Activated effector memory CD4-positive, alpha-beta T cell treated with Interleukin-2 at 50 U/mL for 16 hours (primary cell): ENCODE data around the gene LARP1.
"Not testable (repeated sequence)": the region's sequence is repeated elsewhere in the genome, so short reads cannot be mapped to it uniquely, and the experiment has no call there.

Experiments
- DNase-seq: peaks from one replicate; pipeline ENCODE4 v3.0.0-alpha.2; 2020

The LARP1 gene

GRCh38 chr5:154755361-154756008 is at the start of gene LARP1:
TSS of gene LARP1 (plus strand) at chr5:154755377. CDS start at chr5:154755758, 381 bp downstream.
- DNase-seq = no peak

- no peak for DNase-seq
Observed at GRCh38 chr5:154706416-154706815, 48.8 kb upstream of the LARP1 start.

DNA sequence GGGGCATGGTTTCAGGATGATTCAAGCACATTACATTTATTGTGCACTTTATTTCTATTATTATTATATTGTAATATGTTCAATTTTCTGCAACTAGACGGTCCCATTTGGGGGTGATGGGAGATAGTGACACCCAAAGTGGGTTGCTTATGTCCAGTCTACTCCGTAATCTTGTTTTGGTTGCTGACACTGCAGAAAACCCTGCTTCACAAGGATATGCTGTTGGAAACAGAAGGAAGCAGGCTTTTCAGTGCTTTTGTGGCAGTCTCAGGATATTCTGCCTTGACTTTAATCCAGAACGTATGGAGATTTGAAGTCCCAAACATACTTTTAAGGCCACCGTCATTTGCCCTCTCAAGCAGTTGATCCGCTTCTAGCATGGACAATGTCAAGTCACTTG is 47.5 kb upstream of the LARP1 start:
- DNase-seq = no peak

- no peak for DNase-seq
Observed at GRCh38 chr5:154708207-154708606, 47.0 kb upstream of the LARP1 start.

GRCh38 chr5:154708846-154709245 is 46.3 kb upstream of the LARP1 start:
- no peak for DNase-seq

DNA sequence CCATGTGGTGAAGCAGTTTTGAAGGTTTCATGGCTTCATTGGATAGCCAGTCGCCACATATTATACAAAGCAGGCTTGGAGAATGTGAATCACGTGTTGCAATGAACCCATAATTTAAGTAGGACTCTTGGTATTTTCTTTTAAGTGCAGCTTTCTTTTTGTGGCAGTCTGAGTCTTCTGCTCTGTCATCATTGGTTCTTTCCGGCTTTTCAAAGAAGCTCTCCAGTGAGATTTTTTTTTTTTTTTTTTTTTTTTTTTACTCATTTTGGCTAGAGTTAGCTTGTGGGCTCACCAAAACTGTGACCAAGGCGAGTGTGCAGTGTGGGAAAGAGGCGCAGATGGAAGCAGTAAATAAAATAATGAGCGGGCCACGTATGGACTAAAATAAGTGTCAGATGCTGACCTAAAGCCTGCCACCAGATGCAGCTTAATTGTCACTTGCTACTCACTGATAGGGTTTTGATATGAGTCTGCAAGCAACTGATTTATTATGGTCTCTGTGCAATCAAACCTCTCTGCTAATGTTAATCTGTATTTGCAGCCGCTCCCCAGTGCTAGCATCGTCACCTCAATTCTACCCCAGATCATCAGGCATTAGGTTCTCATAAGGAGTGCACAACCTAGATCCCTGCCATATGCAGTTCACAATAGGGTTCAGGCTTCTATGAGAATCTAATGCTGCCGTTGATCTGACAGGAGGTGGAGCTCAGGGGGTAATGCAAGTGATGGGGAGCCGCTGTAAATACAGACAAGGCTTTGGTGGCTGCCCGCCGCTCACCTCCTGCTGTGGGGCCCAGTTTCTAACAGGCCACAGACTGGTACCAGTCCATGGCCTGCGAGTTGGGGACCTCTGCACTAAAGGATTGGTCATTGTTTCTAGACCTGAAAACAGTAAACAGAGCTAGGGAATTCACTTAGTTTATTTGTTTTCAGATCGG is 45.5 kb upstream of the LARP1 start:
- no peak for DNase-seq

DNA sequence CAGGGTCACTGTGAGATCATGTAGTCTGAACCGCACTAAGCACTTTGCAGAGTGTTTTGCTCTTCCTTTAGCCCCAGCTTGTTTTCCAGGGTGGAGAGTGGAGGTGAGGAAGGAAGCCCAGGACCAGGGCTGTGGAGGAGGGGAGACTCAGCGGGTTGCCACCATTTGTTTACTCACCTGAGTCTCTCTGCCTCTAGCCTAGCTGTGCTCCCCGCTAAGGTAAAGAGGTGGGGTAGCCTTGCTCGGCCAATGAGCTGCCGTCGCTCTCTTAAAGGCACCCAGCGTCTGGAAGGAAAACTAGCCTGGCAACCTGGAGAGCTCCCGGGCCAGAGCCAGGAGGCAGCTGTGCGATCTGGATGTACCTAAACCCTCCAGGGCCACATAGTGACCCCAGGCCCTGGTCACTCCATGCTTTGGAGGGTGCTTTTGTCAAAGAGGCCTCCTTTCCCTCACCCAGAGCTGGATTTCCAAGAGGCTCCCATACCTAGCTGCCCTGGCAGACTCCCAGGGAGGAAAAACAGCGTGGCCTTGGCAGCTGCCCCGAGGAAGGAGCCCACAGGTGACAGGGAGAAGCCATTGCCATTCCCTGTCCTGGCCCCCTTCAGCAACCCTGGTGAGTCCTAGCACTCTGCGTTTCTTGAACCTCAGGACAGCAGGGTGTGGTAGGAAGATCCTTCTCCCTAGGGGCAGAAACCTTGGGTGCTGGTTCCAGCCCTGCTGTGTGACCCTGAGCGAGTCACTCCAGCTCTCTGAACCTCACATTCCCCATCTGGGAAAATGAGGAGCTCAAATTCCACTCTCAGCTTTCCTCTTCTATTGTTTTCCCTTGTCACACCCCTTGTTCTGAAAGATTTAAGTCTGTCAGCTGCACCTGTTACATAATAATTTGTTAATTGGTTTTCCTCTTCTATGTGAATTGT is 42.4 kb upstream of the LARP1 start:
- DNase-seq = no peak

GRCh38 chr5:154713615-154714125 is 41.5 kb upstream of the LARP1 start:
- DNase-seq = no peak

DNA sequence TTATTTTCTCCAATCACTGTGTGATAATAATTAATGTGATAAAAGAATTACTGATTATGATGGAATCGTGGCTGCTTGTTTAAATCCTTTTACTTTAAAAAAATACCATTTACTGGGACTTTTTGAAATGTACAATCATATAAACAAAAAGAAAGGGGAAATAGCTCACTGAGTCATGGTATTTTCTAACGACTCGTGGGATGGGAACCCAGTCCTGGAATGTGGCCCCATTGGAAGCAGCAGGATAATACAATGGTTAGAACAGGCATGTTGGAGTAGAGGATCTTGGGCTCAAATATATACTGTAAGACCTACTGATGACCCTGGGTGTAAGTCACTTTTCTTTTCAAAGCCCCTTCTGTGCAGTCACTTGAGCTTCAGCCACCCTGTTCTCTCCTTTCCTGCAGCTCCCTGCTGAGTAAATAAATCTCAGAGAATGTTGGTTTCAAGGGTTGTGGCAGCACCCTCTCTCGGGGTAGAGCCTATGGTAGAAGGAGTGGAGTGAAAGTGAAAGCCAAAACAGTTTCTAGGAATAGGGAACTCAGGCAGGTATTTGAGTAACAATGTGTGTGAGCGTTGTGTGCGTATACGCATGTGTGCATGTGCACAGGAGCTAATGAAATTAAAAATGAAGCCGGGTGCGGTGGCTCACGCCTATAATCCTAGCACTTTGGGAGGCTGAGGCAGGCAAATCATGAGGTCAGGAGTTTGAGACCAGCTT is 40.8 kb upstream of the LARP1 start:
- no peak for DNase-seq

DNA sequence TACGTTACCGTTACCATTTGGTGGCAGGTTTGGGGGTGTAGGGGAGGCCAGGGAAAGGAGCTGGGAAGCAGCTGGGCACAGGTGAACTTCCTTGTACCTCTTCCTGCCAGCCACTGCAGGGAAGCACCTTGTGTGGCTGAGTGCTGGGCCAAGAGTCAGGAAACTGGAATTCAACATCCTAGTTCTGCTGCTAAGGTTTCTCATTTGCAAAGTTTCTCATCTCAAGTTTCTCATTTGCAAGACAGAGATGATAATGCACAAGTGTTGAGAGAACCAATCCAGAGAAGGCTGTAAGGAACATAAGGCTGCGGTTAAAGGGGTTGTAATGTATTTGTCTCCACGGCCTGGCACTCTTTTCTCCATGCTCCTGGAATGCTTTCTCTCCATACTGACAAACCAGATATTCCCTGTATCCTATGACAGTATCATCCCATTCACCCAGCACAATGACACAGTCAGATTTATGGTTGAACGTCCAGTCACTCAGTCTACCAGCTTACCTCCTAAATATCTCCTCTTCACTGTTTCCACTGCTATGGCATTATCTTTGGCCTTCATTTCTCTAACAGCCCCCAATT is 33.6 kb upstream of the LARP1 start:
- DNase-seq = no peak

GRCh38 chr5:154722097-154722496 is 33.1 kb upstream of the LARP1 start:
- no peak for DNase-seq

- no peak for DNase-seq
Observed at GRCh38 chr5:154722936-154723335, 32.2 kb upstream of the LARP1 start.

- no peak for DNase-seq
Observed at GRCh38 chr5:154723740-154724505, 31.3 kb upstream of the LARP1 start.

GRCh38 chr5:154727361-154727760 is 27.8 kb upstream of the LARP1 start:
- no peak for DNase-seq

DNA sequence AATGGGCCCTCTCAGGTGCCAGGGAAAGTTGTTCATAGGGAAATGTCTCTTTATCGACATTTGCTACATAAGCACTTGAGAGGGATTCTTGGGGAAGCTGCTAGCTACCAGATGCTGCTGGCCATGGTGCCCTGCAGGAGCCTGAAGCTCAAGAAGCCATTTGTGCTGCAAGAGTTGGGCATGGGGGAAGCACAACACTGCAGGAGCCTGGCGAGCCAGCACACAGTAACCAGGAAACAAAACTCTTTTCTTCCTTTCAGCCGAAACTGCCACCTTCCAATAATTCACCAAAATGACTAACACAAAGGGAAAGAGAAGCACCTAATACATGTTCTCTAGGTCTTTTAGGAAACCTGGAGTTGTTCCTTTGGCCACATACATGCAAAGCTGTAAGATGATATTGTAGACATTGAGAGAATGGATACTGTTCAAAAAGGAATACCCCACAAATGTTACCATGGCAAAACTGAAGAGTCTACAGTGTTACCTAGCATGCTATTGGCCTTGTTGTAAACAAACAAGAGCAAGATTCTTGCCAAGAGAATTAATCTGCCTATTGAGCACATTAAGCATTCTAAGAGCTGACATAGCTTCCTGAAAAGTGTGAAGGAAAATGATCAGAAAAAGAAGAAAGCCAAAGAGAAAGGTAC is 26.1 kb upstream of the LARP1 start:
- no peak for DNase-seq

DNA sequence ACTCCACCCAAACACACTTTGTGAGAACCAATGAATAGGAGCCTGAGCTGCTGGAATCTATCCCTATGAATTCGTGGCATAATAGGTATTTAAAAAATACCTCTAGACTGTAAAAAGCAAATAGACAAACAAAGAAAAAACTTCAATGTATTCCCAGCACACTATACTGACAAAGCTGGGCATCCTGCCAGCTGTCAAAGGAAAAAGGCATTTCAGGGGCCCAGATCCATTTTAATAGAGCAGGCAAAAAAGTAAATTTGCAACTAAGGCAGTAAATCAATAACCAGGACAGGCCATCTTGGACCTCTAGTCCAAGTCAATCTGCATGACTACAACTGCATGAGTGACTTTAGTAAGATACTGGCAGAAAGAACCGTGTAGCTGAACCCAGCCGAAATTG is 25.6 kb upstream of the LARP1 start:
- DNase-seq = no peak

GRCh38 chr5:154730761-154731160 is 24.4 kb upstream of the LARP1 start:
- DNase-seq = not testable (repeated sequence)

DNA sequence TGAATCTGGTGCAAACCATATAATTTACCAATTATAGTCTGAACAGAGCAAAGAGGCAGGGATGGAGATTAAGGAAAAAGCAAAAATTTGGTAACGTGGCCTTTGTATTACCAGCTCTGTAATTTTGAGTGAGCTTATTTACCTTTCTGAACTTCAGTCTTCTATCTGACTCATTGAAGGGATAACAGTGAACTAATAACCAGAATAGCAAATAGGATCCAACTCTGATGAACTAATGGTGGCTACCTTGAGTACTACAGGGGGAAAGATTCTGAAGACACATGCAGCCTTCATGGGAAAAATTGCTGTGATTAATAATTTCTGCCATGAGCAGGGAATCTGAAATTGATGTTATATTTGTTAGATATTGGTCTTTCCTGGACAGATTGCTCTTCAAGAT is 23.0 kb upstream of the LARP1 start:
- DNase-seq = no peak

GRCh38 chr5:154734370-154735248 is 20.6 kb upstream of the LARP1 start:
- DNase-seq = no peak
